PC-3 (cell line): ENCODE data around the gene ADARB2. TPM values are rescaled to one million over a fixed set of nuclear protein-coding genes. Genes with fewer than 3 reads are reported as not detected.

ENCODE experiments used
- ATAC-seq: fragments of 200-7000 bp; cut with Tn5 transposase; 2 replicates; pipeline ENCODE4 v1.9.1; 2020; ENCODE audit warnings: mild to moderate bottlenecking, moderate library complexity
- BruUV-seq: library from RNA; stranded (reverse); fragments of 400-500 nt; replicated peaks from 2 replicates; lab custom pipeline; 2021; lab: Mats Ljungman, UMichigan
- CTCF ChIA-PET: fragments of 300-600 bp; sonication (Branson Sonifier 250); formaldehyde crosslinking; loops from one replicate; lab custom pipeline; 2022; ENCODE audit warnings: antibody characterized with exemption; lab: Charles Lee
- POLR2A ChIA-PET: fragments of 300-600 bp; sonication (Branson Sonifier 250); formaldehyde crosslinking; loops from one replicate; lab custom pipeline; 2022; ENCODE audit warnings: antibody characterized with exemption; ENCODE audit not compliant: unreplicated experiment; lab: Charles Lee
- DNase-seq: peaks from one replicate; pipeline ENCODE4 v3.0.0-alpha.2; 2015
- H2AFZ ChIP-seq: fragments of 300-600 bp; sonication (generic); 2 replicates; pipeline ENCODE4 v1.6.0; 2016; ENCODE audit warnings: antibody characterized with exemption, low read length
- H3F3A ChIP-seq: fragments of 300-600 bp; sonication (generic); one replicate; pipeline ENCODE4 v1.6.0; 2017; ENCODE audit warnings: antibody characterized with exemption, low read length, control low read depth, mild to moderate bottlenecking; ENCODE audit not compliant: unreplicated experiment
- H3K27ac ChIP-seq: fragments of 300-600 bp; sonication (generic); 2 replicates; pipeline ENCODE4 v1.5.1; 2016; ENCODE audit warnings: mild to moderate bottlenecking, low read length
- H3K27me3 ChIP-seq: fragments of 300-600 bp; sonication (generic); 2 replicates; pipeline ENCODE4 v1.6.1; 2016; ENCODE audit warnings: low read length, mixed read lengths
- H3K36me3 ChIP-seq: fragments of 300-600 bp; sonication (generic); 2 replicates; pipeline ENCODE4 v1.6.1; 2016; ENCODE audit warnings: low read depth, mixed run types, low read length, mixed read lengths
- H3K4me1 ChIP-seq: fragments of 300-600 bp; sonication (generic); 2 replicates; pipeline ENCODE4 v1.5.1; 2016; ENCODE audit warnings: low read length; ENCODE audit not compliant: insufficient read depth
- H3K4me2 ChIP-seq: fragments of 300-600 bp; sonication (generic); 2 replicates; pipeline ENCODE4 v1.6.0; 2016; ENCODE audit warnings: low read length
- H3K4me3 ChIP-seq: fragments of 300-600 bp; sonication (generic); 2 replicates; pipeline ENCODE4 v1.5.1; 2016; ENCODE audit warnings: mild to moderate bottlenecking, low read length, mixed read lengths
- H3K79me2 ChIP-seq: fragments of 300-600 bp; sonication (generic); 2 replicates; pipeline ENCODE4 v1.6.1; 2017; ENCODE audit warnings: low read length, mixed read lengths
- H3K9ac ChIP-seq: fragments of 300-600 bp; sonication (generic); 2 replicates; pipeline ENCODE4 v1.6.0; 2016; ENCODE audit warnings: mild to moderate bottlenecking, low read length
- H3K9me2 ChIP-seq: fragments of 300-600 bp; sonication (generic); replicated peaks from 2 replicates; pipeline ENCODE4 v1.6.1; 2016; ENCODE audit warnings: mixed run types, low read length, mixed read lengths
- H3K9me3 ChIP-seq: fragments of 300-600 bp; sonication (generic); 2 replicates; pipeline ENCODE4 v1.6.1; 2016; ENCODE audit warnings: low read length, mixed read lengths
- H4K20me1 ChIP-seq: fragments of 300-600 bp; sonication (generic); 2 replicates; pipeline ENCODE4 v1.6.1; 2016; ENCODE audit warnings: low read length, mixed read lengths
- CTCF ChIP-seq: fragments of 300-600 bp; sonication (generic); conservative IDR thresholded peaks from 2 replicates; pipeline ENCODE4 v1.5.1; 2017; ENCODE audit warnings: antibody characterized with exemption, low read depth, mild to moderate bottlenecking, low read length
- EZH2 ChIP-seq: fragments of 300-600 bp; sonication (generic); IDR thresholded peaks from one replicate; pipeline ENCODE4 v1.6.1; 2017; ENCODE audit warnings: antibody characterized with exemption, mild to moderate bottlenecking, low read length; ENCODE audit not compliant: unreplicated experiment
- EZH2phosphoT487 ChIP-seq: fragments of 300-600 bp; sonication (generic); IDR thresholded peaks from 2 replicates; pipeline ENCODE4 v1.6.1; 2018; ENCODE audit warnings: mild to moderate bottlenecking, antibody characterized with exemption, low read length, borderline replicate concordance
- intact Hi-C: fragments of 100-400 bp; cut with micrococcal nuclease; formaldehyde crosslinking; loops from 2 replicates; pipeline ENCODE4 v1.9.0; 2023
- total RNA-seq: library from RNA; depleted of rRNA; stranded (reverse); fragments of >200 nt; gene quantifications from 2 replicates; pipeline ENCODE4 v1.2.3, GENCODE V29; 2014

The ADARB2 gene
- total RNA-seq, 1 experiment from 2014 or later: not detected

- no peaks in the 10 kb centered on the region for H3K27me3 ChIP-seq
- DNase-seq (no peak), ATAC-seq (no peak)
- H3K9me3 ChIP-seq: no peaks in the 10 kb centered on the region
- POLR2A ChIA-PET: no interaction called here
- CTCF ChIA-PET: no interaction called here
- H3K4me3 ChIP-seq: no peak overlapping the region
- H3K36me3 ChIP-seq: no peaks in the 10 kb centered on the region
- TF ChIP-seq CTCF (no peak), EZH2 (no peak), EZH2phosphoT487 (no peak)
- H3F3A ChIP-seq: no peaks in the 10 kb centered on the region
- no peak overlapping the region for H3K9ac ChIP-seq
- no peaks in the 10 kb centered on the region for H3K79me2 ChIP-seq
- no peak overlapping the region for H3K4me2 ChIP-seq
- no TSS peak for BruUV-seq
- H4K20me1 ChIP-seq: no peaks in the 10 kb centered on the region
- H2AFZ ChIP-seq: no peak overlapping the region
- H3K4me1 ChIP-seq: no peaks in the 10 kb centered on the region
- intact Hi-C loops: no loop called here
- H3K9me2 ChIP-seq: no peaks in the 10 kb centered on the region
- no peak overlapping the region for H3K27ac ChIP-seq
These were observed 336.9 kb downstream of the ADARB2 start for GRCh38 chr10:1400101-1401070.

- H3K27me3 ChIP-seq: no peaks in the 10 kb centered on the region
- H3K36me3 ChIP-seq: no peaks in the 10 kb centered on the region
- no peak overlapping the region for H3K9ac ChIP-seq
- H4K20me1 ChIP-seq: no peaks in the 10 kb centered on the region
- no peak overlapping the region for H3K27ac ChIP-seq
- H3K4me1 ChIP-seq: no peaks in the 10 kb centered on the region
- H3K9me3 ChIP-seq: no peaks in the 10 kb centered on the region
- no peaks in the 10 kb centered on the region for H3K79me2 ChIP-seq
- H2AFZ ChIP-seq: no peak overlapping the region
- no TSS peak for BruUV-seq
- intact Hi-C loops: no loop called here
- CTCF ChIA-PET: no interaction called here
- H3F3A ChIP-seq: no peaks in the 10 kb centered on the region
- no peak overlapping the region for H3K4me2 ChIP-seq
- H3K9me2 ChIP-seq: no peaks in the 10 kb centered on the region
- ATAC-seq: no peak
- TF ChIP-seq EZH2phosphoT487 (no peak), EZH2 (no peak), CTCF (no peak)
- no peak overlapping the region for H3K4me3 ChIP-seq
- DNase-seq: no peak
- POLR2A ChIA-PET: no interaction called here
These were observed 337.8 kb downstream of the ADARB2 start for GRCh38 chr10:1399431-1400100.
